Transverse colon (tissue), 4 donors: ENCODE results near the gene GPR137C.

Experiments used
- POLR2A ChIP-seq: fragments of 450-650 bp; IDR thresholded peaks from one replicate; pipeline ENCODE4 v1.6.1; 2016; ENCODE audit warnings: antibody characterized with exemption, mild to moderate bottlenecking, moderate library complexity
- POLR2AphosphoS5 ChIP-seq, 3 donors: sonication (generic); formaldehyde crosslinking; IDR thresholded peaks; one replicate each; pipeline ENCODE4 v1.6.1; 2016; ENCODE audit warnings: antibody characterized with exemption in 3 of 3
- TF ChIP-seq, protein P1 (sequence below), 5 experiments: fragments of 200-600 bp in 3 of 5; fragments of 450-650 bp in 2 of 5; sonication (generic) in 3 of 5; IDR thresholded peaks; 1 replicate in 2 of 5; 2 replicates in 3 of 5; pipeline ENCODE4 v1.5.1; 2016 to 2017; ENCODE audit warnings: antibody characterized with exemption in 5 of 5, inconsistent platforms in 3 of 5, mild to moderate bottlenecking in 2 of 5, moderate library complexity in 1 of 5

DNA sequence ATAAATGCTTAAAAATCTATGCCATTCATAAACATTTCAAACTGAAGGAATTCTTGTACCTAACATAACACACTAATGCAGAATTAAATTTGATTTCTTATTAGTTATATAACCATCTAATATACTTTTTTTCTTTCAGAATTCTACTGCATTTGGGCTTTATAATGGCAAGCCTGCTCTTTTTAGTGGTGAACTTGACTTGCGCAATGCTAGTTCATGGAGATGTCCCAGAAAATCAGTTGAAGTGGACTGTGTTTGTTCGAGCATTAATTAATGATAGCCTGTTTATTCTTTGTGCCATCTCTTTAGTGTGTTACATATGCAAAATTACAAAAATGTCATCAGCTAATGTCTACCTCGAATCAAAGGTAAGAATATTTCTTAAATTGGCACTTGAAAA lies 47.3 kb downstream of the GPR137C start:
- TF ChIP-seq, protein P1, sequence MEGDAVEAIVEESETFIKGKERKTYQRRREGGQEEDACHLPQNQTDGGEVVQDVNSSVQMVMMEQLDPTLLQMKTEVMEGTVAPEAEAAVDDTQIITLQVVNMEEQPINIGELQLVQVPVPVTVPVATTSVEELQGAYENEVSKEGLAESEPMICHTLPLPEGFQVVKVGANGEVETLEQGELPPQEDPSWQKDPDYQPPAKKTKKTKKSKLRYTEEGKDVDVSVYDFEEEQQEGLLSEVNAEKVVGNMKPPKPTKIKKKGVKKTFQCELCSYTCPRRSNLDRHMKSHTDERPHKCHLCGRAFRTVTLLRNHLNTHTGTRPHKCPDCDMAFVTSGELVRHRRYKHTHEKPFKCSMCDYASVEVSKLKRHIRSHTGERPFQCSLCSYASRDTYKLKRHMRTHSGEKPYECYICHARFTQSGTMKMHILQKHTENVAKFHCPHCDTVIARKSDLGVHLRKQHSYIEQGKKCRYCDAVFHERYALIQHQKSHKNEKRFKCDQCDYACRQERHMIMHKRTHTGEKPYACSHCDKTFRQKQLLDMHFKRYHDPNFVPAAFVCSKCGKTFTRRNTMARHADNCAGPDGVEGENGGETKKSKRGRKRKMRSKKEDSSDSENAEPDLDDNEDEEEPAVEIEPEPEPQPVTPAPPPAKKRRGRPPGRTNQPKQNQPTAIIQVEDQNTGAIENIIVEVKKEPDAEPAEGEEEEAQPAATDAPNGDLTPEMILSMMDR (IDR thresholded peaks at IDR 0.05) = no peak
- no peak for TF ChIP-seq POLR2AphosphoS5 (IDR thresholded peaks at IDR 0.05)
- no peak for TF ChIP-seq POLR2A
